GM21515 (cell line): Measurements from ENCODE around the gene DCLK3.

Experiments
- ATAC-seq: cut with Tn5 transposase; IDR thresholded peaks from one replicate; pipeline ENCODE4 v1.9.1; 2021; ENCODE audit not compliant: unreplicated experiment

DCLK3 gene

GRCh38 chr3:36677331-36678007 is 86.9 kb downstream of the DCLK3 start:
- peak; percentile 68 for ATAC-seq

DNA sequence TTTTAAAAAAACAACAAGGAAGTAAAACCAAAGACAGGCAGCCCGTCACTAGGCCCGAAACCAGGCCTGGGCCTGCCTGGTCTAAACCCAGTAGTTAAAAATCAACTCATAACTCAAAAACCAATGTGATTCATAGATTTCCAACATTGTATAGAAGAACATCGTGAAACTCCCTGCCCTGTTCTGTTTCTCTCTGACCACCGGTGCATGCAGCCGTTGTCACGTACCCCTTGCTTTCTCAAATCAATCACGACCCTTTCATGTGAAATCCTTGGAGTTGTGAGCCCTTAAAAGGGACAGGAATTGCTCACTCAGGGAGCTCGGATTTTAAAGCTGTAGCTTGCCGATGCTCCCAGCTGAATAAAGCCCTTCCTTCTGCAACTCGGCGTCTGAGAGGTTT is 89.5 kb downstream of the DCLK3 start:
- no peak for ATAC-seq

GRCh38 chr3:36669764-36670163 is 94.6 kb downstream of the DCLK3 start:
- no peak for ATAC-seq

DNA sequence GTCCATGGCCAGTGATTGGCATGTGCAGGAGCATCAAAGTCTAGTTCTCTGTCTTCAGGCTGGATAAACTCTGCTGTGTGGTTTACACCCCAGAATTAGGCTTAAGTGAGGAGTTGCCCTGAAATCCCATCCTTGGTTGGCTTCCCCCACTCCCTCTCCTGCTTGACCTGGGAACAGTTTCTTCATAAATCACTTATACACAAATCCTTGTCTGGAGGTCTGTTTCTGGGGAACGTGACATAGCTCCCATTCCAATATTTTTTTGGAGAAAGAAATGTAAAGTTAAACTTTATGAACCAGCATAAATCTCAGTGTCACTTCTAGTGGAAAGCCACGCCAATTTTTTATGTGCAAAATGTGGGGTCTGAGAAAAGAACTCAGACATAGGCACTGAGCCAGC is 98.2 kb downstream of the DCLK3 start:
- ATAC-seq = no peak

DNA sequence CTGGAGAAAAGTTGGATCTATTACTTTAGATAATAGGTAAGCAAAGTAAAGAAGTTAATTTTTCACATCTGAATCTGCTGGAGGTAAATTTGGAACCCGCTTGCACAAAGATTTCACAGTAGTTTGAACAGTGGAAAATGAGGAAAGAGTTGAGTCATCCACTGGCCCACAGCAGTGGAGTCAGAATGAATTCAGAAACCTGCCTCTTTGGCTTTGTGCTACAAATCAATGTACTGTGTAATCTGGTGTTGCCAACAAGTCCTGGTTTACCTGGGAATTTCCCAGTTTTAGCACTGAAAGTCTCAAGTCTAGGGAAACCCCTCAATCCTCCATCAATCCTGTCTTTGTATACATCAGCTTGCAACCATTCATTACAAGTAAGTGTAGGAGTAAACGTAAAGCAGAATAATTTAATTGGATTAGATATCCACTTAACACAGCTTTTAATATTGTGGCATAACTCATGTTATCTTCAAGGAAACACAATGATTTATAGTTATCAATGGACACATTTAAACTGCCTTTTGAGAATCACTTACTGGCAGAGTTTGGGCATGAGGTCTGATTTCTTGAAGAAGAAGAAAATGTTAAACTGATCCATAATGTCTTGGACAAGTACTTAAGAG is 100.6 kb downstream of the DCLK3 start:
- peak; percentile 55 for ATAC-seq

DNA sequence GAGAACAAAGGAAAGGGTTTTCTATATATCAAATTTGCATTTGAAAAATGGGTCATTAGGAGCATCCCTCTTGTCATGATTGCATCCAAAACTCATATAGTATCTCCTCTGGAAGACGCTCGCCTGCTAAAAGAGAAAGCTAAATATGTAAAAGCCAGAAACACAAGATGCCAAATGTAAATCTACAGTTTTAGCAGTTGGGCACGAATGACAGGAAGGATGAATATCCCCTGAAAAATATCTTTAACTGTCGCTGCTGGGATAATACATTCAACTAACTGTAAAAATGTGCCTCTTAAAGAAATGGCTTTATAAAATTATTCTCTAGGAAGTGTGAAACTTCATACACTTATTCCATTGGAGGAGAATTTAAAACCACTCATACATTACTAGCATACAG is 101.7 kb downstream of the DCLK3 start:
- no peak for ATAC-seq
